Left ventricle myocardium inferior (tissue), 1 donor: ENCODE results near the gene MED15. TPM values are rescaled to one million over a fixed set of nuclear protein-coding genes. Genes with fewer than 3 reads are reported as not detected.
"Not testable (repeated sequence)": the region's sequence is repeated elsewhere in the genome, so short reads cannot be mapped to it uniquely, and the experiment has no call there.

ENCODE experiments used
- DNase-seq: peaks from one replicate; pipeline ENCODE4 v3.0.0-alpha.2; 2020
- H3K27ac ChIP-seq: fragments of 200-600 bp; replicated peaks from 2 replicates; pipeline ENCODE4 v1.8.0; 2021
- H3K27me3 ChIP-seq: fragments of 200-600 bp; 2 replicates; pipeline ENCODE4 v1.8.0; 2021; ENCODE audit warnings: low read depth
- H3K36me3 ChIP-seq: fragments of 200-600 bp; 2 replicates; pipeline ENCODE4 v1.8.0; 2021
- H3K4me1 ChIP-seq: fragments of 200-600 bp; 2 replicates; pipeline ENCODE4 v1.8.0; 2021
- H3K4me3 ChIP-seq: fragments of 200-600 bp; 2 replicates; pipeline ENCODE4 v1.8.0; 2021; ENCODE audit warnings: mild to moderate bottlenecking, moderate library complexity
- H3K9me3 ChIP-seq: fragments of 200-600 bp; replicated peaks from 2 replicates; pipeline ENCODE4 v1.8.0; 2021
- intact Hi-C: fragments of 100-400 bp; cut with micrococcal nuclease; formaldehyde crosslinking; loops from one replicate; pipeline ENCODE4 v1.11.0; 2022
- total RNA-seq: library from RNA; stranded (reverse); fragmentation: NEBNext Ultra II Directional; extraction: Animal tissue kit (Norgen Biotek cat#: 25700); gene quantifications from one replicate; pipeline ENCODE4 v1.2.1, GENCODE V29; 2021
- TF ChIP-seq, protein P1 (sequence below): fragments of 200-600 bp; IDR thresholded peaks from 2 replicates; pipeline ENCODE4 v1.8.0; 2021; ENCODE audit warnings: antibody characterized with exemption, mild to moderate bottlenecking, borderline replicate concordance
- donor health status: DM: no; HTN: yes; CAD: no; lungs with severe emphysema.

The MED15 gene
- total RNA-seq, 1 donor from 2014 or later, result 40.3 TPM

- H3K4me1 ChIP-seq, result no peaks in the 10 kb centered on the region
- H3K27ac ChIP-seq, result no peak overlapping the region
- H3K36me3 ChIP-seq, result peaks cover 12% of the 10 kb centered on the region
- H3K27me3 ChIP-seq, result no peaks in the 10 kb centered on the region
- no peak overlapping the region for H3K4me3 ChIP-seq
- H3K9me3 ChIP-seq, result no peaks in the 10 kb centered on the region
- no peak for DNase-seq
- TF ChIP-seq, protein P1, sequence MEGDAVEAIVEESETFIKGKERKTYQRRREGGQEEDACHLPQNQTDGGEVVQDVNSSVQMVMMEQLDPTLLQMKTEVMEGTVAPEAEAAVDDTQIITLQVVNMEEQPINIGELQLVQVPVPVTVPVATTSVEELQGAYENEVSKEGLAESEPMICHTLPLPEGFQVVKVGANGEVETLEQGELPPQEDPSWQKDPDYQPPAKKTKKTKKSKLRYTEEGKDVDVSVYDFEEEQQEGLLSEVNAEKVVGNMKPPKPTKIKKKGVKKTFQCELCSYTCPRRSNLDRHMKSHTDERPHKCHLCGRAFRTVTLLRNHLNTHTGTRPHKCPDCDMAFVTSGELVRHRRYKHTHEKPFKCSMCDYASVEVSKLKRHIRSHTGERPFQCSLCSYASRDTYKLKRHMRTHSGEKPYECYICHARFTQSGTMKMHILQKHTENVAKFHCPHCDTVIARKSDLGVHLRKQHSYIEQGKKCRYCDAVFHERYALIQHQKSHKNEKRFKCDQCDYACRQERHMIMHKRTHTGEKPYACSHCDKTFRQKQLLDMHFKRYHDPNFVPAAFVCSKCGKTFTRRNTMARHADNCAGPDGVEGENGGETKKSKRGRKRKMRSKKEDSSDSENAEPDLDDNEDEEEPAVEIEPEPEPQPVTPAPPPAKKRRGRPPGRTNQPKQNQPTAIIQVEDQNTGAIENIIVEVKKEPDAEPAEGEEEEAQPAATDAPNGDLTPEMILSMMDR, result no peak
- intact Hi-C loops, result no loop called here
These were observed 84.4 kb downstream of the MED15 start for GRCh38 chr22:20591660-20592310.

DNA sequence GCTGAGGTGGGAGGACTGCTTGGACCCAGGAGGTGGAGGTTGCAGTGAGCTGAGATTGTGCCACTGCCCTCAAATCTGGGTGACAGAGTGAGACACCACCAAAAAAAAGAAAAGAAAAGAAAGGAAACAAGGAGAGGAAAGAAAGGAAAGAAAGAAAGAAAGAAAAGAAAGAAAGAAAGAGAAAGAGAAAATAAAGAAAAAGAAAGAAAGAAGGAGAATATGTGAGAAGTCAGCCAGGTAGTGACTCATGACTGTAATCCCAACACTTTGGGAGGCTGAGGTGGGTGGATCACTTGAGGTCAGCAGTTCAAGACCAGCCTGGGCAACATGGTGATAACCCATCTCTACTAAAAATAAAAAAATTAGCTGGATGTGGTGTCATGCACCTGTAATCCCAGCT is 86.6 kb downstream of the MED15 start:
- H3K9me3 ChIP-seq, H3K4me1 ChIP-seq, H3K36me3 ChIP-seq, H3K4me3 ChIP-seq, H3K27ac ChIP-seq, intact Hi-C loops, DNase-seq, H3K27me3 ChIP-seq: not testable (repeated sequence)

GRCh38 chr22:20594486-20594885 is 87.1 kb downstream of the MED15 start:
- DNase-seq, H3K27ac ChIP-seq, H3K27me3 ChIP-seq, H3K36me3 ChIP-seq, H3K4me3 ChIP-seq, H3K4me1 ChIP-seq, H3K9me3 ChIP-seq, intact Hi-C loops: not testable (repeated sequence)

GRCh38 chr22:20595461-20595860 is 88.1 kb downstream of the MED15 start:
- TF ChIP-seq, protein P1, result no peak

GRCh38 chr22:20599117-20599516 is 91.7 kb downstream of the MED15 start:
- H3K36me3 ChIP-seq, result no peaks in the 10 kb centered on the region
- H3K9me3 ChIP-seq, result no peaks in the 10 kb centered on the region
- H3K27ac ChIP-seq, result no peak overlapping the region
- H3K4me1 ChIP-seq, result no peaks in the 10 kb centered on the region
- TF ChIP-seq, protein P1, result no peak
- DNase-seq, result no peak
- intact Hi-C loops, result no loop called here
- H3K4me3 ChIP-seq, result no peak overlapping the region
- H3K27me3 ChIP-seq, result peaks cover 10% of the 10 kb centered on the region

More at GRCh38 chr22:20595461-20595860, 88.1 kb downstream of the MED15 start:
- DNase-seq, result no peak
- no peaks in the 10 kb centered on the region for H3K27me3 ChIP-seq
- no peaks in the 10 kb centered on the region for H3K4me1 ChIP-seq
- no peak overlapping the region for H3K27ac ChIP-seq
- H3K9me3 ChIP-seq, result no peaks in the 10 kb centered on the region
- no peak overlapping the region for H3K4me3 ChIP-seq
- no peaks in the 10 kb centered on the region for H3K36me3 ChIP-seq
- intact Hi-C loops, result no loop called here

DNA sequence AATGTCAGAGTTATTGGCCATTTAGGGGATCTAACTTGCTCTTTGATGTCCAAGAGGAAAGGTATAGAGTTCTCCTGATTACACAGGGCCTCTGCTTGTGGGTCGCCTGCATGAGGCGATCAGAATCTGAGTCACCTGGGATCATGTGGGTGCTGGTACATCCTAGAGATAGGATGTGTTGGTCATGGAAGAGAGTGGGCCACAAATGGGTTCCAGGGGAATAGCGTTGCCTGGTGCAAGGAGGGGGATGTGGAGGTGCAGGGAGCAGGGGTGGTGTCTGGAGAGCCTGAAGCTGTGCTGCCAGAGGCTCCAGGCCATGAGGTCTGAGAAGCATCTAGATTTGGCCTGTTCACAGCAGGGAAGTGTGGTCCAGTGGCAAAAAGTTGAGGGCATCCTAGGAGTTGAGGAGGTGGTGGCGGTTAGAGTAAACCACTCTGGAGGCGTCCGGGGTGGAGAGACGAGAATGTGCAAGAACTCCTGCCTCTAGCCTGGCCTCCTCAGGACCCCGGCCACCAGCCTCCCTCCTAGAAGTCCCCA is 92.8 kb downstream of the MED15 start:
- no peaks in the 10 kb centered on the region for H3K4me1 ChIP-seq
- DNase-seq, result no peak
- no peaks in the 10 kb centered on the region for H3K9me3 ChIP-seq
- intact Hi-C loops, result no loop called here
- no peak overlapping the region for H3K27ac ChIP-seq
- no peak overlapping the region for H3K4me3 ChIP-seq
- no peaks in the 10 kb centered on the region for H3K36me3 ChIP-seq
- H3K27me3 ChIP-seq, result peaks cover 10% of the 10 kb centered on the region
- TF ChIP-seq, protein P1, result no peak
